HG02885 (cell line): ENCODE data around the gene KIAA2012.

Experiments
- ATAC-seq: cut with Tn5 transposase; IDR thresholded peaks from one replicate; pipeline ENCODE4 v1.9.1; 2021; ENCODE audit warnings: mild to moderate bottlenecking; ENCODE audit not compliant: unreplicated experiment, poor library complexity

The KIAA2012 gene

DNA sequence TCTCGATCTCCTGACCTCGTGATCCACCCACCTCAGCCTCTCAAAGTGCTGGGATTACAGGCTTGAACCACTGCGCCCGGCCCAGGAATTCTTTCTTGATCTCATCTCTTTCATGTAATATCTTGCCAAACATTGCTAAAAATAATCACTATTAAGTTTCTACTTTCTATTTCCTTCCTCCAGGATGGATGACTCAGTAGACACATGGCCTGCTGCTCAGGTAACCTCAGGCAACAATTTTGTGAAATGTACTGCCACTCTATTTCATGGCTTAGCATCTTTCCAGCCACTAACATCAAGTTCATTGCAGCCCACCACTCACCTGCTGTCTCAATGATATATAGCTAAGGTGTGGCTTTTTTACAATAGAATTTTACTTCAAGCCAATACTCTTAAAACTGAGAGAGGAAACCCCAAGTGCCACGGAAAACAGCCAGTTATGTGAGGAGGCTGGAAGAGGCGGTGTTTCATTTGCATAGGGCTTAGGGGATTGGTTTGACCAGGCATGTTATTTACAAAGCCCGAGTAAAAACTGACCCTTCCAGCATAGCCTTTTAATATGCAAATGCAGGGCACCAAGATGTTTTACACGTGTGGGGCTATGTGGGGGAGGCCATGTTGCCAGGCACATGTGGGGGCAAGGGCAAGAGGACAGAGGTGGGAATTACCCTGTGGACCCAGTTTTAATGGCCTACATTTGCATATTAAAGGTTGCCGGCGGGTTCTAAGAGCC lies 176.6 kb downstream of the KIAA2012 start:
- no peak for ATAC-seq

- ATAC-seq = no peak
Observed at GRCh38 chr2:202251494-202251893, 178.4 kb downstream of the KIAA2012 start.
